ENCODE data around the gene ACOT11. TPM values are rescaled to one million over a fixed set of nuclear protein-coding genes. Genes with fewer than 3 reads are reported as not detected.

ACOT11 gene
- total and polyA plus RNA-seq, 2 donors (not counting 1 experiment from before 2014, with no cell fraction given): 0.73 to 2.5 TPM

GRCh38 chr1:54606096-54606989 is 58.3 kb downstream of the ACOT11 start:
- Histone ChIP-seq H3K27ac (ENCODE audit: insufficient read depth, low read length) (no peak overlapping the region), H3K4me1 (ENCODE audit: control insufficient read depth, extremely low read depth, insufficient read depth, low read length) (no peaks in the 10 kb centered on the region), H3K79me2 (ENCODE audit: control insufficient read depth, insufficient read depth, low read length) (no peaks in the 10 kb centered on the region), H3K9me3 (ENCODE audit: control insufficient read depth, insufficient read depth, low read depth, low read length) (no peaks in the 10 kb centered on the region), H3K4me2 (ENCODE audit: extremely low read depth, insufficient read depth, low read length) (no peak overlapping the region), H4K20me1 (ENCODE audit: control insufficient read depth, extremely low read depth, insufficient read depth, low read length) (no peaks in the 10 kb centered on the region), H3K36me3 (ENCODE audit: control insufficient read depth, insufficient read depth, low read length) (no peaks in the 10 kb centered on the region), H3K27me3 (ENCODE audit: control insufficient read depth, insufficient read depth, low read length) (no peaks in the 10 kb centered on the region), H3K4me3 (replicated peaks in 1 of 4; ENCODE audit: control extremely low read depth in 1 of 4, insufficient read depth in 1 of 4, low read depth in 3 of 4, low read length in 4 of 4) (no peak overlapping the region), H3K9ac (ENCODE audit: insufficient read depth, low read length) (no peak overlapping the region), H2AFZ (ENCODE audit: low read length) (no peak overlapping the region)
- TF ChIP-seq, protein P1, sequence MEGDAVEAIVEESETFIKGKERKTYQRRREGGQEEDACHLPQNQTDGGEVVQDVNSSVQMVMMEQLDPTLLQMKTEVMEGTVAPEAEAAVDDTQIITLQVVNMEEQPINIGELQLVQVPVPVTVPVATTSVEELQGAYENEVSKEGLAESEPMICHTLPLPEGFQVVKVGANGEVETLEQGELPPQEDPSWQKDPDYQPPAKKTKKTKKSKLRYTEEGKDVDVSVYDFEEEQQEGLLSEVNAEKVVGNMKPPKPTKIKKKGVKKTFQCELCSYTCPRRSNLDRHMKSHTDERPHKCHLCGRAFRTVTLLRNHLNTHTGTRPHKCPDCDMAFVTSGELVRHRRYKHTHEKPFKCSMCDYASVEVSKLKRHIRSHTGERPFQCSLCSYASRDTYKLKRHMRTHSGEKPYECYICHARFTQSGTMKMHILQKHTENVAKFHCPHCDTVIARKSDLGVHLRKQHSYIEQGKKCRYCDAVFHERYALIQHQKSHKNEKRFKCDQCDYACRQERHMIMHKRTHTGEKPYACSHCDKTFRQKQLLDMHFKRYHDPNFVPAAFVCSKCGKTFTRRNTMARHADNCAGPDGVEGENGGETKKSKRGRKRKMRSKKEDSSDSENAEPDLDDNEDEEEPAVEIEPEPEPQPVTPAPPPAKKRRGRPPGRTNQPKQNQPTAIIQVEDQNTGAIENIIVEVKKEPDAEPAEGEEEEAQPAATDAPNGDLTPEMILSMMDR (conservative IDR thresholded peaks at IDR 0.05 in 1 of 2, IDR thresholded peaks at IDR 0.05 in 1 of 2; ENCODE audit: low read depth in 1 of 2, low read length in 2 of 2): no peak
- TF ChIP-seq EZH2 (IDR thresholded peaks at IDR 0.05; ENCODE audit: low read length, missing control alignments): no peak
- no peak for DNase-seq (ENCODE audit: low read depth in 2 of 2)

DNA sequence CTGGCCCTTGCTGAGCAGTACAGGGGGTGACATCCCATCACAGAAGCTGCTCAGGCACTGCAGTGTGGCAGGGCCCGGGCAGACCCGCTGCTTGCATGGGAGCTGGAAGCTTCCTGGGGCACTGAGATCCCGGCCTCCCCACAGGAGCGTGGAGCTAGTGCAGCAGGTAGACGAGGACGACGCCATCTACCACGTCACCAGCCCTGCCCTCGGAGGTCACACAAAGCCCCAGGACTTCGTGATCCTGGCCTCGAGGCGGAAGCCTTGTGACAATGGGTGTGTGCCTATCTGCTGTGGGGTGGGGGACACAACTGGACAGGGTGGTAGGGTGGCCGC is 58.9 kb downstream of the ACOT11 start:
- Histone ChIP-seq H3K4me2 (ENCODE audit: extremely low read depth, insufficient read depth, low read length) (no peak overlapping the region), H3K9me3 (ENCODE audit: control insufficient read depth, insufficient read depth, low read depth, low read length) (no peaks in the 10 kb centered on the region), H3K4me1 (ENCODE audit: control insufficient read depth, extremely low read depth, insufficient read depth, low read length) (no peaks in the 10 kb centered on the region), H3K27ac (ENCODE audit: insufficient read depth, low read length) (no peak overlapping the region), H3K36me3 (ENCODE audit: control insufficient read depth, insufficient read depth, low read length) (no peaks in the 10 kb centered on the region), H4K20me1 (ENCODE audit: control insufficient read depth, extremely low read depth, insufficient read depth, low read length) (no peaks in the 10 kb centered on the region), H3K79me2 (ENCODE audit: control insufficient read depth, insufficient read depth, low read length) (no peaks in the 10 kb centered on the region), H2AFZ (ENCODE audit: low read length) (no peak overlapping the region), H3K4me3 (replicated peaks in 1 of 4; ENCODE audit: control extremely low read depth in 1 of 4, insufficient read depth in 1 of 4, low read depth in 3 of 4, low read length in 4 of 4) (no peak overlapping the region), H3K27me3 (ENCODE audit: control insufficient read depth, insufficient read depth, low read length) (no peaks in the 10 kb centered on the region), H3K9ac (ENCODE audit: insufficient read depth, low read length) (no peak overlapping the region)
- DNase-seq (ENCODE audit: low read depth in 2 of 2): no peak
- TF ChIP-seq, protein P1 (conservative IDR thresholded peaks at IDR 0.05 in 1 of 2, IDR thresholded peaks at IDR 0.05 in 1 of 2; ENCODE audit: low read depth in 1 of 2, low read length in 2 of 2): no peak
- TF ChIP-seq EZH2 (IDR thresholded peaks at IDR 0.05; ENCODE audit: low read length, missing control alignments): no peak

- TF ChIP-seq, protein P1 (conservative IDR thresholded peaks at IDR 0.05 in 1 of 2, IDR thresholded peaks at IDR 0.05 in 1 of 2; ENCODE audit: low read depth in 1 of 2, low read length in 2 of 2): no peak
- no peak for TF ChIP-seq EZH2 (IDR thresholded peaks at IDR 0.05; ENCODE audit: low read length, missing control alignments)
- Histone ChIP-seq H3K27ac (ENCODE audit: insufficient read depth, low read length) (no peak overlapping the region), H3K36me3 (ENCODE audit: control insufficient read depth, insufficient read depth, low read length) (no peaks in the 10 kb centered on the region), H4K20me1 (ENCODE audit: control insufficient read depth, extremely low read depth, insufficient read depth, low read length) (no peaks in the 10 kb centered on the region), H3K4me2 (ENCODE audit: extremely low read depth, insufficient read depth, low read length) (no peak overlapping the region), H3K9ac (ENCODE audit: insufficient read depth, low read length) (no peak overlapping the region), H3K4me3 (replicated peaks in 1 of 4; ENCODE audit: control extremely low read depth in 1 of 4, insufficient read depth in 1 of 4, low read depth in 3 of 4, low read length in 4 of 4) (no peak overlapping the region), H3K27me3 (ENCODE audit: control insufficient read depth, insufficient read depth, low read length) (no peaks in the 10 kb centered on the region), H3K4me1 (ENCODE audit: control insufficient read depth, extremely low read depth, insufficient read depth, low read length) (no peaks in the 10 kb centered on the region), H3K9me3 (ENCODE audit: control insufficient read depth, insufficient read depth, low read depth, low read length) (no peaks in the 10 kb centered on the region), H2AFZ (ENCODE audit: low read length) (no peak overlapping the region), H3K79me2 (ENCODE audit: control insufficient read depth, insufficient read depth, low read length) (no peaks in the 10 kb centered on the region)
- DNase-seq (ENCODE audit: low read depth in 2 of 2): no peak
These were observed 60.0 kb downstream of the ACOT11 start for GRCh38 chr1:54607821-54608565.

All from fibroblast of lung (primary cell).